ENCODE results near the gene SIRPA. TPM values are rescaled to one million over a fixed set of nuclear protein-coding genes. Genes with fewer than 3 reads are reported as not detected.

The SIRPA gene
- total RNA-seq, 4 donors from 2014 or later, result 11.5 to 34.6 (median 20.2) TPM

DNA sequence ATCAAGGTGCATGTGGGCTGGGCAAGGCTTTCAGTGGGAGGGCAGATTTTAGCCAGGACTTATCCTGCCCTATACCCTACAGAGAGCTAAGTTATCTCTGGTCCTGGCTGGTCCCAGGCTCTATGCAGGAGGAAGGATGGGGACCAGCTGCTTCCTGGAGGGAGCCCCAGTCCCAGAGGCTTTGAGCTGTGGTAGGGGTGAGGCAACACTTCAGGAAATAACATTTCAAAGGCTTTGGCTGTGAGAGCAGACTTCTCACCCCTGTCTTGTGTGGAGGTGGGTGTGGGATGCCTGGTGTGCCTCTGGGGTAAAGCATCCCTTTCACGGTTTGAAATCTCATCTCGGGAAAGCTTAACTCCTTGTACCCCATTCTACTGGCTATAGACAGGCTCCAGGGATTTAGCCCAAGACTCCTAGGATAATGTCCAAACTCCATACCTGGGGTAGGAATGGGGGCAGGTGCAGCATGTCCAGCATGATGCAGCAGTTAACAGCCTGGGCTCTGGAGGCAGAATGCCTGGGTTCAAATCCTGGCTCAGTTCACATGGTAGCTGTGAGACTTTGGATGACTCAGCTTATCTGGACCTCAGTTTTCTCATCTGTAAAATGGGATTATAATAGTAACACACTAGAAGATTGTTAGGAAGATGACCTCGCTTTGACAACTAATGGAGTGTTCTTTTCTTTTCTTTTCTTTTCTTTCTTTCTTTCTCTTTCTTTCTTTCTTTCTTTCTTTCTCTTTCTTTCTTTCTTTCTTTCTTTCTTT lies 27.5 kb upstream of the SIRPA start:
- no peaks in the 10 kb centered on the region for H3K27me3 ChIP-seq
- no peaks in the 10 kb centered on the region for H3K4me1 ChIP-seq
- intact Hi-C loops (cut with DNase I; ENCODE audit: low total_unique reads), result no loop called here
- no peaks in the 10 kb centered on the region for H3K36me3 ChIP-seq
- DNase-seq, result no peak
- TF ChIP-seq POLR2A (IDR thresholded peaks at IDR 0.05), result no peak
- TF ChIP-seq, protein P1, sequence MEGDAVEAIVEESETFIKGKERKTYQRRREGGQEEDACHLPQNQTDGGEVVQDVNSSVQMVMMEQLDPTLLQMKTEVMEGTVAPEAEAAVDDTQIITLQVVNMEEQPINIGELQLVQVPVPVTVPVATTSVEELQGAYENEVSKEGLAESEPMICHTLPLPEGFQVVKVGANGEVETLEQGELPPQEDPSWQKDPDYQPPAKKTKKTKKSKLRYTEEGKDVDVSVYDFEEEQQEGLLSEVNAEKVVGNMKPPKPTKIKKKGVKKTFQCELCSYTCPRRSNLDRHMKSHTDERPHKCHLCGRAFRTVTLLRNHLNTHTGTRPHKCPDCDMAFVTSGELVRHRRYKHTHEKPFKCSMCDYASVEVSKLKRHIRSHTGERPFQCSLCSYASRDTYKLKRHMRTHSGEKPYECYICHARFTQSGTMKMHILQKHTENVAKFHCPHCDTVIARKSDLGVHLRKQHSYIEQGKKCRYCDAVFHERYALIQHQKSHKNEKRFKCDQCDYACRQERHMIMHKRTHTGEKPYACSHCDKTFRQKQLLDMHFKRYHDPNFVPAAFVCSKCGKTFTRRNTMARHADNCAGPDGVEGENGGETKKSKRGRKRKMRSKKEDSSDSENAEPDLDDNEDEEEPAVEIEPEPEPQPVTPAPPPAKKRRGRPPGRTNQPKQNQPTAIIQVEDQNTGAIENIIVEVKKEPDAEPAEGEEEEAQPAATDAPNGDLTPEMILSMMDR (IDR thresholded peaks at IDR 0.05), result no peak
- no peak overlapping the region for H3K4me3 ChIP-seq
- no peak overlapping the region for H3K27ac ChIP-seq
- no peaks in the 10 kb centered on the region for H3K9me3 ChIP-seq

DNA sequence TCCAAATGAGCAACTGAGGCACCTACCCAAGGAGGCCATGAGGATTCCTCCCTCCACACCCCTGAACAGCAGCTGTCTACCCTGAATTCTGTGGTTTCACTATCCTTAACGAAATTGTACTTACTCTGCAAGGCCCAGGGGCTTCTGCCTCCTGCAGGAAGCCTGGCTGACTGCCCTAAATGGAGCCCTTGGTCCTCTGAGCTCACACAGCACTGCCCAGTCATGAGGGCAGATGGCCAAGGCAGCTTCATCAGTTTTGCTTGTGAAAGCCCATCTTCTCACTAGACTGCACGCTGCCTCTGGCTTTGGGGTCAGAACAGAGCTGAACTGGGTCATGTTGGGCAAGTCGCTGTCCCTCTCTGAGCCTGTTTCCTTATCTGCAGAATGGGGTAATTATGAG lies 26.4 kb upstream of the SIRPA start:
- Histone ChIP-seq H3K36me3 (no peaks in the 10 kb centered on the region), H3K9me3 (no peaks in the 10 kb centered on the region), H3K27ac (no peak overlapping the region), H3K27me3 (no peaks in the 10 kb centered on the region), H3K4me3 (no peak overlapping the region), H3K4me1 (no peaks in the 10 kb centered on the region)
- no peak for DNase-seq
- intact Hi-C loops (cut with DNase I; ENCODE audit: low total_unique reads), result no loop called here
- no peak for TF ChIP-seq POLR2A (IDR thresholded peaks at IDR 0.05)
- TF ChIP-seq, protein P1 (IDR thresholded peaks at IDR 0.05), result no peak

DNA sequence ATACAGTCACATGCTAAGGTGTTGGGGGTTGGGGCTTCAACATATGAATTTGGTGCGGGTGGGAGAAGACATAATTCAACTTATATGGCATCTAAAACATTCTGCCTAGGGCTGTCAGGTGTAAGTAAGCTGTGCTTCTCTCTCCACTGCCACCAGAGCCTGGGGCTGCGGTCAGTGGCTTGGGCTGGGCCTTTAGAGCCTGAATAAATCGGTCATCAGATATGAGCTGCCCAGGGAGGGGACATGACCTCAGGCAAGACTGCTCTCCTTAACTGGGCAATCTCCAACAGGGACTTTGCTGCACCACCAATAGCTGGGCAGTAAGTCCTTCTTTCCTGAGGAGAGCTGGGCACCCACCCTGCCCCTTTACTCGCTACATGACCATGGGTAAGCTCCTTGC lies 24.9 kb upstream of the SIRPA start:
- Histone ChIP-seq H3K36me3 (no peaks in the 10 kb centered on the region), H3K4me1 (no peaks in the 10 kb centered on the region), H3K27me3 (no peaks in the 10 kb centered on the region), H3K4me3 (no peak overlapping the region), H3K9me3 (no peaks in the 10 kb centered on the region), H3K27ac (no peak overlapping the region)
- intact Hi-C loops (cut with DNase I; ENCODE audit: low total_unique reads), result no loop called here
- TF ChIP-seq POLR2A (IDR thresholded peaks at IDR 0.05), result no peak
- TF ChIP-seq, protein P1 (IDR thresholded peaks at IDR 0.05), result no peak
- no peak for DNase-seq

DNA sequence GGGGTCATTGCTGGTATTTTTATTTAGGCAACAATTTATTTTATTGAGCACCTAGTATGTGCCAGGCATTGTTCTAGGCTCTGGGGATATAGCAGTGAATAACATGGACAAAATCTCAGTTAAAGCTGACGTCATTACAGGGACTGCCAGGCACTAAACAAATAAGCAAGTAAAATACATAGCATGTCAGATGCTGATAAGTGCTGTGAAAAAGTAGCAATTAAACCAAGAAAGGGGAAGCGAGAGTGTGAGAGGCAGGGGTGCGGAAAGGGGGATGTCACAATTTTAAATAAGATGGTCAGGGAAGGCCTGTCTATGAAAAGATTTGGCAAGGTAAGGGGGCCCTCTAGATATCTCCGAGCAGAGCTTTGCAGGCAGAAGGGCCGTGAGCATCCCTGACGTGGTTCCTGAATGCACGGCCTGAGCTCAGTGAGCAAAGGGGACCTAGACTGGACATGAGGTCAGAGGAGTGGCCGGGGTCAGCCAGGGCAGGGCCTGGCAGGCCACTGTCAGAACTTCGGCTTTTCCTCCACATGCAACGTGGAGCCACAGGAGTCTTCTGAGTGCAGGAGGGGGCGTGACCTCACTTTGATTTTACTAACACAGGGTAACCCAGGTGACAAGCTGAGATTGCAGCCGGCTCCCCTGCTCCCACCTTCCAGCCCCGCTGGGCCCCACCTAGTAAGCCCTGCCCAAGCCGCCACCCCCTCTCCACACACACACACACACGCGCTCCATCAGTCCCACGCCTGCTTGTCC lies 24.2 kb upstream of the SIRPA start:
- Histone ChIP-seq H3K4me3 (no peak overlapping the region), H3K27me3 (no peaks in the 10 kb centered on the region), H3K27ac (no peak overlapping the region), H3K36me3 (no peaks in the 10 kb centered on the region), H3K4me1 (no peaks in the 10 kb centered on the region), H3K9me3 (no peaks in the 10 kb centered on the region)
- TF ChIP-seq, protein P1 (IDR thresholded peaks at IDR 0.05), result no peak
- TF ChIP-seq POLR2A (IDR thresholded peaks at IDR 0.05), result no peak
- intact Hi-C loops (cut with DNase I; ENCODE audit: low total_unique reads), result no loop called here
- DNase-seq, result no peak

DNA sequence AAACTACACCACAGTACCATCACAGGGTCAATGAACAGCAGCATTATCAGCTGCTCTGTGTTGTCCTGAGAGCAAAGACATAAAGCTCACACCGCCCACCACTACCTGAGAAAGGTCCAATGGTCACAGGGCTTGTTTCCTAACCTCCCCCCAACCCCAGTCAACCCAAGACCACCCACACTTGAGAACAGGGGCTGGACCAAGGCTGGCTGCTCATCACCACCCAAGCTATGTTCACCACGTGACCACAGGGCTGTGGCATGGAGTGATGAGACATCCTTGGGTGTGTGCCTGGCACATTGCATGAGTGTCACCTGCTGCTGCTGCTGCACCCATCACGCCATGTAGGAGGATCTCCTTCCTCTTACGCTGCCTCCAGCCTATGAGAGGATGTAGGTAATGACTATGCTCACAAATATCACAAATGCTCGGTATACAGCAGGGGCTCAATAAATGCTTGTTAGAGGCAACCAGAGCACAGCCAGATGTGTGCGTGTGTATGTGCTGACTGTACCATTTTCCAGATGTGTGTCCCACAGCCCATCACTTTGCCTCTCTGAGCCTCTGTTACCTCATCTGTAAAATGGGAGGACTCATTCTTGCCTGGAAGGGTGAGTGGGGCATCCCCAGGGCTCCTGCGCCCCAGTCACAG lies 23.3 kb upstream of the SIRPA start:
- intact Hi-C loops (cut with DNase I; ENCODE audit: low total_unique reads), result no loop called here
- DNase-seq, result no peak
- Histone ChIP-seq H3K4me1 (no peaks in the 10 kb centered on the region), H3K4me3 (no peak overlapping the region), H3K9me3 (no peaks in the 10 kb centered on the region), H3K27me3 (no peaks in the 10 kb centered on the region), H3K36me3 (no peaks in the 10 kb centered on the region), H3K27ac (no peak overlapping the region)
- TF ChIP-seq, protein P1 (IDR thresholded peaks at IDR 0.05), result no peak
- no peak for TF ChIP-seq POLR2A (IDR thresholded peaks at IDR 0.05)
